ENCODE measurements around the gene CTIF.
"Not testable (repeated sequence)": the region's sequence is repeated elsewhere in the genome, so short reads cannot be mapped to it uniquely, and the experiment has no call there.

Gene CTIF

DNA sequence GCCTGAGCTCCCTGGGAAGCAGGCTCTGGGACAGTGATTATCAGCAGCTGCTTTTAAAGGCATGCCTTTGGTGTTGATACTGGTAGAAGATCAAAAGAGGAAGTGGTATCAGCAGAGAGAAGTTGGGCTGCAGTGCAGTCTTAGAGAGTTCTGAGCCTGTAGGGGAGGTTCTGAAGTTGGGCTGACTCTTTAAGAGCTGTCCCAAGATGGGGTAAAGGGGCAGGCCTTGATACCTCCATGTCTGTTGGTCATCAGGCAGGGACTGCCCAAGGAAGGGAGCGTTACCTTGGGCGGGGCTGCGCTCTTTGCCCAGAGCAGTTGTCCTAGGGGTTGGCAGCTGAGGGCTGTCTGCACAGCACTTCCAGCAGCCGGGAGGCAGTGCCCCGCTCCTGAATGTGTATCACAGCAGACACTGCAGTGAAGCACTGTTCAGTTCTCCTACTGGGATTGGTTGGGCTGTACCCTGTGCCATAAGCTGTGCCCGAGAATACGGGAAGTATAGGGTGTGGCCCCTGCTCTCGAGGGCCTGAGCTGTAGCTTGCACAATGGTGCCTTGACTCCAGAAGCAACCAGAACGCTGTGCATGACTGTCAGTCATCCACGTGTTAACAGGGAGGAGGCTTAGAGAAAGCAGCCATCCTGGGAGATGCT, 177.0 kb downstream of the CTIF start:
- no peak for DNase-seq

DNA sequence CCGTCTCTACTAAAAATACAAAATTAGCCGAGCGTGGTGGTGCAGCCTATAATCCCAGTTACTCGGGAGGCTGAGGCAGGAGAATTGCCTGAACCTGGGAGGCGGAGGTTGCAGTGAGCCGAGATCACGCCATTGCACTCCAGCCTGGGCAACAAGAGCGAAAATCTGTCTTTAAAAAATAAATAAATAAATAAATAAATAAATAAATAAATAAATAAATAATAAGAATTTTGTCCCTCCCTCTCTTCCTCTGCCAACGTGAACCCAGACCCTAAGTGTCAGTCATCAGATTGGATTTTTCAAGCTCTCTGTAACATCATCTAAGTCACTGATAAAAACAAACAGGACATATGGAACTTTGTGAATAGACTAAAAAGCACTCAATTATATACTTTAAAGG, 178.4 kb downstream of the CTIF start:
- not testable (repeated sequence) for DNase-seq

DNA sequence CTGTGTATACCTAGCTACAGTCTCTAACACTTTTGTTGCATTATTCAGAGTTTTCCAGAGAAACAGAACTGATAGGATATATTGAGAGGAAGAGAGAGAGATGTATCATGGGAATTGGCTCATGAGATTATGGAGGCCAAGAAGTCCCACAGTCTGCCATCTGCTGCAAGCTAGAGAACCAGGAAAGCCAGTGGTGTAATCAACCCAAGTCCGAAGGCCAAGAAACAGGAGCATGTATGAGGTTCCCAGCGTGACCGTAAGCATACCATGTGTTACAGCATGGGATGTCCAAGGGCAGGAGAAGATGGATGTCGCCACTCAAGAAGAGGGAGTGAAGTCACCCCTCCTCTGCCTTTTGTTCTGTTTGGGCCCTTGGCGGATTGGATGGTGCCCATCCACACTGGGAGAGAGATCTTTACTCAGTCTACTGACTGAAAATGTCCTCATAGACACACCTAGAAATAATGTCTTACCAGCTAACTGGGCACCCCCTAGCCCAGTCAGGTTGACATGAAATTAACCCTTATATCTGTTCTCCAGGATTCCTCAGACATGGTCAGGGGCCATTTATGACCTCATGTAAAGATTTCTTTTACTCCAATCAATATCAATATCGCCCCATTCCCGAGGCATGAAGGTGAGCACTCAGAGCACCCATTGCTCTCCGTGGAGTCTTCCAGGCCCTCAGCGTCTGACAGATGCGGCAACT, 179.6 kb downstream of the CTIF start:
- DNase-seq = no peak

DNA sequence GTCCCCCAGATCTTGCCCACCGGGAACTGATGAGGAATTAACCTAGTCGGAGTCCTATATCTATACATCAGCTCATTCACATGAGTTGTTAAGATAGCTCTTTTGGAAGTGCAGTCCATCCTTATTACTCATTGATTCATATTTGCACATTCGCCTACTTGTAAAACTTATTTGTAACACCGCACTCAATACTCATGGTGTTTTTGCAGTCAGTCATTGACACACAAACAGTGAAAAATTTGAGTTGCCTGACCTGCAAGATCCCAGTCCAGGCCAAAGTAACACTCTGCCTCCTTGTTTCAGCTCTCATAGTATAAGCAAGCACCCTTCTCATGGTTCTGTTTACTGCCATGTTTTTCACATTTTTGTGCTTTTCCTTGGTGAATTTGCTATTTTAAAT, 180.6 kb downstream of the CTIF start:
- DNase-seq = no peak

DNA sequence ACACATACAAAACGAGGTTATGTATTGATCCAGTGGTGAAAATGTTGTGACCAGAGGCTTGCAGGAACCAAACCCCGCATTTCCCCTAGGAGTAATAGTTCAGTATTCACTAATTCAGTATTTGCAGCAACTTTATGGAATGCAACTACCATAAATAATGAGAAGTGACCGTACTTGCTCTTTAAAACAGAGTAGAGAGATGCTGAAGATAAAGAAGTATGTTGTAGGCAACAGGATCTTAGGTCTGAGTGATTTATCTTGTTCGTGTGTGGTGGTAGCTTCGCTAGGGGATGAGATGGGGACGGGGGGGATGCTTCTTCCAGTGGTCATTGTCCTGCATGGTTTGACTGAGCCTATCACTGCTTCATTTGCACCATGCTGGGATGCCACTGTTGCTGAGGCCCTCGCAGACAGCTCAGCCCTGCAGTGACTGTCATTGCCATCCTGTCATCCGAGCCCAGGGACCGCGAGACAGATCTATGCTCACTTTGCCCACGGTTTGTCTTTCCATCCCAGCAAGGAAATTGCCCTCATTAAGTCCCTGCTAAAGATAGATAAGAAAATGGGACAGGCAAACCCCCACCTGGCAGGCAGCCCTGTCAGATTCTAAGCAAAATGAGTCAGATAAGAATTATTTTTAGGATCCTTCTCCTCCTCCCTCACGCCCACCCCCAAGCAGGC, 181.3 kb downstream of the CTIF start:
- no peak for DNase-seq

DNA sequence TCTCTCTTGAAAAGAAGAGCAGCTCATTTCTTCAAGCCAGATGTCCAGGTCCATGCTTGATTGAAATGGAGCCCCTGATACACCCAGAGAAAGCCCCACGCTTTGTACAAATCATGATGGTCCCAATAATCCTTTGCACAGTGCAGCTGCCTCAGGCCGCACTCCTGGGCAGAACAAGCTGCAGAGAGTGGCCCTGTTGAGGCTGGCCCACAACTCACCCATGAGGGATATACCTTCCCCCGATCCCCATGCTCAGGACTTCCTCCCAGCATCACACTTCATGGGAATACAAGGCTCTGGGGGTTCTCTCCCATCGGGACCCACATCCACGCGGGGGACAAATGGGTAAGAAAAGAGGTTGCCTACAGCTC, 181.8 kb downstream of the CTIF start:
- no peak for DNase-seq

DNA sequence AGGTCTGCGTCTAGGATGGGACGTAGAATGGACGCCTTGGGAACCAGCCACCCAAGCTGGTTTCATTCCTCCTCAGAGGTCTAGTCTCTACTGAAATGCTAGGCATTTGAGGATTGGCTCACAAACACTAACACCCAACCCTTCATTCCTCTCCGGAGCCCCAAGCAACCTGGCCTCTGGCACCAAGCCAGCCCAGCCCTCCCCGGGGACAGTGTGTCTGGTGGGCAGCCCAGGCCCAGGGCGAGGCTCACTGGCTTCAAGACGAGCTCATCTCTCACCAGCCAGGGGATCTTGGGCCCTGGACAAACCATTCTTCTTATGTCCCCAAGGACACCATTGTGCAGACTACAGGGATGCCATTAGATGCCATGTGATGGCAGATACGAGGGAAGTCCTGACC, 182.5 kb downstream of the CTIF start:
- no peak for DNase-seq

DNA sequence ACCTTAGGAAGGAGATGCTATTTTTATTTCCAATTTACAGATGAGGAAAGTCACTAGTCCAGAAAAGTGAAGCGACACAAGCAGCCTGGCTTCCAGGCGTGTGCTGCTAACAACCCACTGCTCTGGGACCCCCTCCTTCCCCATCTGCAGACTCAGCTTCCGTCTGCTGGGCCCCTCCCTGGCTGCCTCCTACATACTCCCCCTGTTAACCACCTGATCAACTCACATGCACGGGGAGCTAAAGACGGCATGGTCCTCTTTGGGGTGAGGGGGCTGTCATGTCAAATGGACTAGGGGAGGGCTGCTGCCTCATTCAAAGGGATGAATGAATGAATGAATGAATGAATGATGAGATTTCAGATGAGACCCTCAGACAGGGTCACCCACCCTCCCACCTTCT, 184.2 kb downstream of the CTIF start:
- no peak for DNase-seq

DNA sequence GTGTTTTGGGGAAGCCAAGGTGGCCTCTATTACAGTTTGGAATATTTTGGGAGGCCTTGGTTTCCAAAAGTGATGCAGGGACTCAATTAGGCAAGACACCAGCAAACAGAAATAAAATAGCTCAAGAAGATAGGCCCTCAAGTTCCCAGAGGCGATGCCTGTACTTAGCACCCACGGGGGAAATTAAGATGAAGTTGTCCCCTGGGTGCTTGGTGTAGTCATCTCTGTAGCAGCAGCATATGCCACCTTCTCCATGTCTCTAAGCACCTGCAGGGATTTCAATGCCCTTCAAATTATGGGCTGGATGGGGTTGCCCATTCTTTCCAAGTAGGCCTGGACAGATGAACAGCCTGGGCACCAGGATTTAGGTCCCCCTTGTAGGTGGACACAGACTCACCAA, 185.0 kb downstream of the CTIF start:
- DNase-seq = no peak

DNA sequence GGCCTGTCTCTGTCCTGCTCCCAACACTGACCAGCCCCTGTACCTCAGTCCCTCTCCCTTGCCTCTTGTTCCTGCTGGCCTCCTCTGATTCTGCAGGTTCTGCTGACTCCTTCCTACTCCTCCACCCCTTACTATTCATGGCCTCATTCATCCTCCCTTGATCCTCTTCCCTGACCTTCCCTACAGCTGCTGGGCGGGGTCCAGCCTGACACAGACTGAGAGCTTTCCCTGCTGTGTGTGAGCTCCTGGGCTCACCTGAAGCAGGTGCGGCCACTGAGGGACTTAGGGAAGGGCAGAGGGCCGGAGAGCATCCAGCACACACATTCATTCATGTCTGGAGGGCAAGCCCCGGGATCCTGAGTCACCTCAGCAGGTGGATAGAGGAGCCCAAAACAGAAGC, 185.6 kb downstream of the CTIF start:
- DNase-seq = no peak

DNA sequence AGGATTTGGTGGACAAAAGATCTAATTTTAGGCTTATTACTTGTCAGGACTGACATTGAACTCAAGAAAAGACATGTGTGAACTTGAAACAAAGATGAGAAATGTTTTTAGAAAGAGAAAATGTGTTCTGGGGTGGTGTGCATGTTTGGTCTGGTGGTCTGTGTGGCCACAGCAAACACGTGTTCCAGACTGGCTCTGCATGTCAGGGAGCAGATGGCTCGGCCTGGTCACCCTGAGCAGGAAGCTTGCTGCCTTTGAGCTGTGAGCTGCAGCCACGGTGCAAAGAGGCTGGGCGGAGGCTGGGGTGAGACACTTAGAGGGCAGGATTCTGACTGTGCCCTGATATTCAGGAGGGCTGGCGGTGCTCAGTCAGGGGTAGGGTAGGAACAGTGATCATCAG, 186.1 kb downstream of the CTIF start:
- DNase-seq = no peak

DNA sequence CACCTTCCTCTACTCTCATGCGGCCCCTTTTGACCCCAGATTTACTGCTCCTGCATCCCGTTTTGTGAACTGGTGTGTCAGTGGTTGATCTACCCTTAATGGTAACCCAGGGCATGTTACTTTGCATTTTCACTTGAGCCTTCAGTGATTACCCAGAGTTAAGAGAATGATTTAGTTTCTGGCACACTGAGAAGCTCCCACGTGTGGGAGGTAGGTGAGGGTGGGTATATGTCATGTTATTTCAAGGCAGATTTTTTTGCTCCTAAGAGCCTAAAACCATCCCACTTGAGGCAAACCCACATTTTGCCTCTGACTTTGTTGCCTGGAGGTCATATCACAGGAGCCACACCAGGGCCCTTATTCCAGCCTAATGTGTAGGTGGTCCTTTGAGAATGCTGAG, 186.7 kb downstream of the CTIF start:
- no peak for DNase-seq

DNA sequence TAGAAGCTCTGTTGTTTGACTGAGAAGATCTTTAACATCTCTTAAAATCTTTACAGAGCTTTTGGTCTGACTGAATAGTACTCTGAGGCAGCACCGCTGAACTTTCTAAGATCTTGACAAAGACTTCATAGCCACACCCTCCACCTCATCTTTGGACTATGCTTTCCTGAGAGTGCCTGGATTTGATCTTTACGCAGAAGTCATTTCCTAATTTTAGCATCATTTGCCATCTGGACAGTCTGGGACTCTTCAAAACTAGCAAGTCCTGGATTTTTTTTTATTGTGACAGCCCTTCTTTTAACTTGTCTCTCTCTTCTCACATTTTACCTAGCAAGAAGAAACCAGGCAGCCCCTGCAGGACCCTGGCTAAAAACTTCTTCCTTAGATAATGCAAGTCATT, 188.8 kb downstream of the CTIF start:
- no peak for DNase-seq

DNA sequence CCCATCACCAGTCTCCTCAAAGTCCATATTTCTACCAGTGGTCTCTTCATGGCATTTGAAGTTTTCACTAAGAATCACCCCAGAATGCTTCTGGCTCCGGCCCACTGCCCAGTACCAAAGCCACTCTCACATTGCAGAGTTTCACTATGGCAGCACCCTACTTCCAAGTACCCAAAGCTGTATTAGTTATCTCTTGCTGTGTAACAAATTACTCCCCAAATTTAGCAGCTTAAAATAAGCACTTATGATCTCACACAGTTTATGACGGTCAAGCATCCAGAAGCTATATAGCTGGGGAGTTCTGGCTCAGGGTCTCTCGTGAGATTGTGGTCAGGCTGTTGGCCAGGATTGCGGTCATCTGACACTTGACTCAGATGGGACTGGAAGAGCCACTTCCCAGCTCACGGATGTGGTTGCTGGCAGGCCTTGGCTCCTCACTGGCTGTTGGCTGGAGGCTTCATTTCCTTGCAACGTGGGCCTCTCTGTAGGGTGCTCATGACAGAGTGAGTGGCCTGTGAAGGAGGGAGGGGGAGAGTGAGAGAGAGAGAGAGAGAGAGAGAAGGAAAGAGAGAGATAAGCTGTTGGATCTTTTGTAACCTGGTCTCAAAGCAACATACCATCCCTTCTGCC, 189.5 kb downstream of the CTIF start:
- DNase-seq = peak; percentile 13

DNA sequence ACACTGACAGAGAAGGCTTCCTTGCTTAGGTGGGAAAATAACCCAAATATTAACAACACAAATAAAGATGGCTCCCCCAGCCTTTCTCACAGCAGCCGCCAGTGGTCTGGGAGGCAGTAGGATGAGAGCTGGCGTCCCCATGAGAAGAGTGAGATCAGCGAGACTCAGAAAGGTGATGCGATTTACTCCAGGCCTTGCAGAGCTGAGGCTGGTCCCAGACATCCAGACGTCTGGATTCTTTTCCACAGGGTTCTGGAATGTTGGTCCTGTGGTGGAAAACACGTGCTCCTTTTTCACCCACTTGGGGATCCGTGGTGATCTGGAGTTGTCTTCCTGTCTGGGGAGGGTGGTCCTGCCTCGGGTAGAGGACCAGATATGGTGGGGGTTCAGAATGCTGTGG, 190.6 kb downstream of the CTIF start:
- no peak for DNase-seq

DNA sequence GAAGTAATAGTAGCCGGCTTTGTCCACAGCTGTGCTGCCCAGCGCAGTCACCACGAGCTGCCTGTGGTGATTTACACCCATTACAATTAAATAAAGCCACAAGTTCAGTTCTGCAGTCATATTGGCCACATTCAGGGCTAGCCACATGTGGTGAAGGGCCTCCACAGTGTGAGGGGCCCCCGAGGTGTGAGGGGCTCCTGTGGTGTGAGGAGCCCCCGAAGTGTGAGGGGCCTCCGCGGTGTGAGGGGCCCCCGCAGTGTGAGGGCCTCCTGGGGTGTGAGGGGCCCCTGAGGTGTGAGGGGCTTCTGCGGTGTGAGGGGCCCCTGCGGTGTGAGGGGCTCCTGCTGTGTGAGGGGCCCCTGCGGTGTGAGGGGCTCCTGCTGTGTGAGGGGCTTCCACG, 191.2 kb downstream of the CTIF start:
- no peak for DNase-seq

DNA sequence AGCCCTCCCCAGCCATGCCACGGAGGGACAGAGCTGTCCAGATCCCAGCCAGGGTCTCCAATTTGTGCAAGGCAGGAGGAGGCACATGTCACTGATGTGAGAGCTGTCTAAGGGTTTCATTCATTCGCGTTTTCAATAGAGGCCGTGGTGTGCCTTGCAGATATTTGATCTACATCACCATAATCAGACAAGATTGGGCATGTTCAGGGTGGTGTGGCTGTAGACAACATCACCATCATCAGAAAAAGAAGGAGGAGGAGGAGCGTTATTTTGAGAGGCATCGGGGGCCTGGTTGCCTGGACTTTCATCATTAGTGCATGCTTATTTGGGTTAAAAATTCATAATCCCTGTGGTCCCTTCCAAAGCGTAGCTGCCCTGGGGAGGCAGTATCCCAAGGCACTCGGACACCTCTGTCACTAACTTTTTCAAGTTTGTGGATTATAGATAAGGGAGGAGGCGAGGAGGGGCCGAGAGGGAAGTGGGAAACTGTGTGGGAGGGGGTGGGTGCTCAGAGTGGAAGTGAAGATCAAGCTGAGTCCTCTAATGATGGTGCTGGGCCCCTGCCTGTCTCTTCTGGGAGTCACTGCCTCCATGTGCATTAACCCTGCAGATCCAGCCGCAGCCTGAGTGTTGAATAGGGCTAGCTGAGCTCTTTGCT, 194.1 kb downstream of the CTIF start:
- DNase-seq = no peak

DNA sequence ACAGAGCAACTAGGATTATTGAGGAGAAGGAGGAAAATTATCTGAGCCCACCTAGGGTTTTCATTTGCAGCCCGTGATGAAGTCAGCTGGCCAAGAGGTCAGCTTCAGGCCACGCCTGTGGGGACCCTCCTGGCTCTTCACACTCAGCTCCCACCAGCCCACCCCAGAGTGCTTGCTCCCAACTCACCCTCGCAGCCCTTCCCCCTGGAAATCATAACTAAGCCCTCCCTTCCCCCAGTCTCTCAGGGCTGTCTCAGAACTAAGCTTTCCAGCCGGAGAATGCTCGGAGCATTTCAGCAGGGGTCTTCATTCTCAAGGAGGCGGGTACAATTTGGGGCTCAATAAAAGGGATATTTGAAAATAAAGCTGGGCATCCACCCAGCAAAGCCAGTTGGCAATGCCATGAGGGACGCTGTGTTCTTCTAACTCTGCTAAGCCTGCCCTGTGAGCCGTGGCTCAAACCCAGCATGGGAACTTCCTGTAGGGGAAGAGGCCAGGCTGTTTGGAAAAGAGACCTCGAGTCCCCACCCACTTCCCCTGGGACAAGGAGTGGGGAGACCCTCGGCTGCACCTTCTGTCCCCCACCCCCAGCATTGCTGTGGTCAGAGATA, 194.9 kb downstream of the CTIF start:
- no peak for DNase-seq

DNA sequence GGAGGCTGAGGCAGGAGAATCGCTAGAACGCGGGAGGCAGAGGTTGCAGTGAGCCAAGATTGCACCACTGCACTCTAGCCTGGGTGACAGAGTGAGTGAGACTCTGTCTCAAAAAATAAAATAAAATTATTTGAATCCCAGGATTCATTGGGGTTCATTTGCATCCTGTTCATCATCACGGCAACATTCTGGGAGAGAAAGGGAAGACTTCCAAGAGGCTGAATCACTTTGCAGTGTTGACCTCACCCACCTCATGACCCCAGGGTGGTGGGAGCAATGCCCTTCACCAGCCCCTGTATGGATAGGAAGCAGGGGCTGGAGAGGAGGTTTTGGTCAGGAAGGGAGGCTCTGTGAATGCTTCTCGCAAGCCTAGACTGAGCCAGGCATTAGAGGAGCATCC, 195.6 kb downstream of the CTIF start:
- DNase-seq = no peak

DNA sequence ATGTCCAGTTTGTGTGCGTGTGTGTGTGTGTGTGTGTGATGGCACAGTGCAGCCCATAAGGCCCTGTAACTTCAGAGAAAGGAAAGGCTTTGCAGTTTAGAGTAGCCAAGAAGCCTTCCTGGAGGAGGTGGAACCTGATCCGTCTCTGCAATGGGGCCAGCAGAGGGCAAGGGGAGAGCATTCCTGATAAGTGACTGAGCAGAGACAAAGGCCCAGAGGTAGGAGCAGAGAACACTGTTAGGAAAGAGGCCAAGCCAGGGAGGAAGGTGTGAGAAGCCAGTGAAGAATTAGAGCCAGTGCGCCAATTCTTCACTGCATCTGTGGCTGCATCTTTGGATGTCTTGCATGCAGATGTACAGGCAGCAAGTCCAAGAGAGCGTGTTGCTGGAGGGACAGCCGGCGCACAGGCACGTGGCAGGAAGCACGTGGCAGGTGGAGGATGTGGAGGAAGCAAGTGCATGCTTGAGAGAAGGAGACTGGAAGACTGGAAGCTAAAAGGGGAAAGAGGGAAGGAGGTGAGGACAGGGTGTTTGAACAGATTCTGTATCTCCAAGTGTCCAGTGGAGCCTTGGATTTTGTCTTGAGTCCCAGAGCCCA, 196.3 kb downstream of the CTIF start:
- no peak for DNase-seq

DNA sequence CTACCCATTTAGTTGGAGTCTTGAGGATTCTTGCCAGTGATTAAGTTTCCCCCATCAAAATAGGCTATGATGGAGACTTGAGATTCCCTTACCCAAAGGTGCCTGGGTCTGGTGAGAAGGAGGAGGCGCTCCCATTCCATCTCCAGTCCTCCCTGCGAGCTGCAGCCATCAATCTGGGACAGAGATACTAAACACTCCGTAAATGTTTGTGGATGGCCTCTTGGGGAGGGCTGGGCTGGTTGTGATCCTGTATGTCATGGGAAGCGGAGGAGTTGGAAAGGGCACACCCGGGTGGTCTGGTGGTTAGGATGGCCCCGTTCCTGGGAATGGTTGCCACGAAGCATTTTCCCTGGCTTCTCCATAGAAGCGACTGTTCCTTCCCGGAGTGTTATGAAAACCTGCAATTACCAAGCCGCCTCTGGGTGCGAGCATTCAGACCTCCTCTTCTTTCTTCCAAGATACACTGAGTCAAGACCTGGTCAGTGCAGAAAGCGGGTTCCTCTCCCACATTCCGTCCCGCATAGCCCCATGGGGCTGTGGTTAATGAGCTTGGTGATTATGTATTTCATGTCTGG, 196.9 kb downstream of the CTIF start:
- DNase-seq = no peak

Data from NCI-H2029 treated with DMSO at 0.1 percent for 48 hours (cell line).